Ishikawa (cell line): ENCODE measurements around the gene MGA.

Experiments
- CEBPB ChIP-seq: IDR thresholded peaks from 2 replicates; pipeline ENCODE4 v1.6.1; 2012
- EP300 ChIP-seq: IDR thresholded peaks from 2 replicates; pipeline ENCODE4 v1.6.1; 2012; ENCODE audit warnings: borderline replicate concordance
- RAD21 ChIP-seq: IDR thresholded peaks from 2 replicates; pipeline ENCODE4 v1.6.1; 2012; ENCODE audit warnings: low read depth
- TF ChIP-seq, protein P1 (sequence below): IDR thresholded peaks from 2 replicates; pipeline ENCODE4 v1.6.1; 2012

DNA sequence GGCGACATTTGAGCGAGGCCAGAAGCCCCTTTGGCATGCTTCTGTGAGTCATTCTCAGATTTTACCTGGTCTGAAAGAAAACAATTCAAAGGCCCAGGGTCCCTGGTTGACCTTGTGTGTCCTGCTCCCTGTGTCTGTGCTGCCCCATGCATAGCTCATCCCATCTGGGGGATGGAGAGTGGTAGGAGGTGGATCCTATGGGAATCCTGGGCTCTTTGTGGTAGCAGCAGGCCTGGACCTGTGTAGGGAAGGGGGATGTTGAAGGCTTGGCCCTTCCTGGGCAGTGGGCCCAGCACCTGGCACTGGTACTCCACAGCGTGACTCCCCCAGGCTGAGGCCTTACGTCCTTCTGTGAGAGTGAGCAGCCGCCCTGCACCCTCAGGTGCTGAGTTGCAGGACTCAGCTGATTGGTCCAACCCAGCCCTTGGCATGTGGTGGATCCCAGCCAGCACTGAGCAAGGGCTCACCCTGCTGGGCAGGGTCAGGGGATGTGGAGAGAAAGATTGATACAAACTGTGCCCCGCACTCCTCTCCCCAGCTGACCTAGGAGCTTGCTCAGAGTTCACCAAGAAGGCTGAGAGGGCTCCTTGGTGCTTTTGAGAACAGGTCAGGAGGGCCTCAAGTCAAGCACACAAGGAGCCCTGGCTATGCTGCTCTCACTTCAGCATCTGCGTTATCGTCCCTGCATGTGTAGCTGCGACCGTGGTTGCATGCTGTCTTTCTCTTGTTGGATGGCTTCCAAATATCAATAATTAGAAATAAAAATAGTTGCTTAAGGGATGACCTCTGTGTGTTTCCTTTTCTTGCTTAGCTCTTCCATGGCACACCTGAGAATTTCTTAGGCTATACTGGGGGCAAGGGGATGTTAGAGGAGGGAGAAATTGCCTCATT is 146.3 kb downstream of the MGA start:
- TF ChIP-seq EP300 (no peak), CEBPB (no peak), RAD21 (peak; percentile 60; the same call in 1 of the 2 replicates)
- TF ChIP-seq, protein P1, sequence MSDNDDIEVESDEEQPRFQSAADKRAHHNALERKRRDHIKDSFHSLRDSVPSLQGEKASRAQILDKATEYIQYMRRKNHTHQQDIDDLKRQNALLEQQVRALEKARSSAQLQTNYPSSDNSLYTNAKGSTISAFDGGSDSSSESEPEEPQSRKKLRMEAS, result no peak; the same call in 1 of the 2 replicates
